RKO (cell line): ENCODE measurements around the gene CELSR1.
A peak's percentile ranks its signal among the peaks of the same experiment; 100 is the strongest.

Experiments used
- DNase-seq: peaks from one replicate; pipeline ENCODE4 v3.0.0-alpha.2; 2016; ENCODE audit warnings: low spot score

The CELSR1 gene

DNA sequence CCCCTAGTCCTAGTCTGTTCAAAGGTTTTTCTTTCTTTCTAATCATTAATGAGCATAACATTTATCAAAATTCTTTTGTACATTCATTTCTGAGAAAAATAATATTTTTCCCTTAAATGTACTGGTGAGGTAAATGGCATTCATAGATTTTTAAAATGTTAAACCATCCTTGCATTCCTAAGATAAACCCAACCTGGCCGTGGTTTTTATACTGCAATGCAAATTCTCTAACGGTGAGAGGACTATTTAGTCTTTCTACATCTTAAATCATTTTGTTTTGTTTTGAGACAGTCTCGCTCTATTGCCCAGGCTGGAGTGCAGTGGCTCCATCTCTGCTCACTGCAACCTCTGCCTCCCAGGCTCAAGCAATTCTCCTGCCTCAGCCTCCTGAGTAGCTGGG, 161.3 kb downstream of the CELSR1 start:
- DNase-seq: no peak

DNA sequence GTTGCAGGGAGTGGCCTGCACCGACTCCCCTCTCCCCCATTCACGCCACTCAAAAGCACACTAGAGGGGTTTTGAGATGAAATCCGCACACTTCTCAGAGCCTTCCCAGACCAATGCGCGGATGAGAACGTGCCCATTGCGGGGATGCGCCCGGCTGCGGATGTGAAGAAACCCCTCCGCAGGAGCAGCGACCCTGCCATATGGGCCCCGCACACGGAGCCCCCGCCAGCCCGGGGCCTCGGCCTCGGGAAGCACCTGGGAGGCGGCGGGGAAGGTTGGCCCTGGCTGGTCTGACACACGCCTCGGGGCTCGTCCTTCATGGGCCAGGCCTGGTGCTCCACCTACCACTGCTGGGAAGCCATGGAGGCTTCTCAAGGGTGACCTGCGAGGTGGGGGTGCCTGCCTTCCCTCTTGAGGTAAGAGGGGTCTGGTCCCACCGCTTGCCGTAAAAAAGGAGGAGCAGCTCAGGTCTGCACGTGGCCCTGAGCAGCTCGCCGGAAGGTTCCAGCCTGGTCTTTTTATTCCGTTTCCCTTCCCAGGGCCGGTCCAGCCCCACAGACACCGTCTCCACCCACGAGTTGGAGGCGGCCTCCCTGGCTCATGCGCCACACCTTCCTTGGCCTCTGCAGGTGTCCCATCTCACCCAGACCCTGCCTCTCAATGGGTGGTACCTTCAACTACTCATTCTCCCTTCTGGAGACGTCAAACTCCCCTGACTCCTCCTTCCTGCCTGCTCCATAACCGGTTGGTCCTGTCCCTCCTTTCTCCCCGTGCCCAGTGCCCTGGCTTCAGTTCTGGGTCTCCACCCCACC, 162.6 kb downstream of the CELSR1 start:
- no peak for DNase-seq

DNA sequence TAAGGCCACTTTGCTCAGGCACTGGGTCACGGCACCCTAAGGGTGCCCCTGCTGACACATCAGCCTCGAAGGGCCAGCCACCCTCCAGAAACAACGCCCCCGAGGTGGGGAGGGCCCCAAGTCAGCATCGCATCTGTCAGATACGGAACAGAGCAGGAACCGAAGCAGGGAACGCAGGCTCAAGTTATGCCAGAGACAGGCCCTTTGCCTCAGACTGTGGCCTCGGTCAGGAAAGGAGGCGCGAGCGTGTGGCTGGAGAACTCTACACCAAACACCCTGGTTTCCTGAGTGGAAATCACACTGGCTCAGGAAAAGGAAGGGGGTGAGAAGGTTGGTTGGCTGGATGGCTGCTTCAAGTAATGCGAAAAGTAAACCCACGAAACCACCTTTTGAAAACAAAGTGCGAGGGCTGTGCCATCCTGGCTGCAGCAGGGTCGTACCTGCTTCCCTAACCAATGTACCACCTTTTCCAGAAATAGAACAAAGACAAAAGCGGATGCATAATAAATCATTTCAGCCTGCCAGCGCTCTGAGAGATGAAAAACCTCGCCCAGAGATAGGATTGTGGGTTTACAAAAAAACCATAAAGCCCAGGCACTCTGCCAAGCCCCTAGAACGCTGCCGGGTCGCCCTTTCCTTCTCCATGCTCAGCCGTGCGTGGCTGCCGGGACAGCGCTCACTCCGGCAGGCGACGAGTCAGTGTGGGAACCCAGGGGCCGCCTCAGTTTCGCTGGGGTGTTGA, 163.3 kb downstream of the CELSR1 start:
- no peak for DNase-seq

DNA sequence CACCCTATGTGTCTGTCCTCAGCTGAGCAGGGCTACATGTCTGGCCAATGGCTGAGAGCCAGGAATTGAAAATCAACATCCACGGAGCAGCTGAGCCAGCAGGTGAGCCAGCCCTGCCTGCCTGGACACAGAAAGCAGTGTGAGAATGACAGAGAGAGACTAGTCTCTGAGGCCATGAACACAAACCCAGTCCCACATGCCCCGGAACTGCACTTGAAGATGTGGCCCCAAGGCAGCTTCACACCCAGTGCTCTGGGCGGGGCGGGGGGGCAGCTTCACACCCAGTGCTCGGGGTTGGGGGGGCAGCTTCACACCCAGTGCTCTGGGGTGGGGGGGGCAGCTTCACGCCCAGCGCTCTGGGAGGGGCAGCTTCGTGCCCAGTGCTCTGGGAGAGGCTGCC, 164.3 kb downstream of the CELSR1 start:
- DNase-seq: no peak

DNA sequence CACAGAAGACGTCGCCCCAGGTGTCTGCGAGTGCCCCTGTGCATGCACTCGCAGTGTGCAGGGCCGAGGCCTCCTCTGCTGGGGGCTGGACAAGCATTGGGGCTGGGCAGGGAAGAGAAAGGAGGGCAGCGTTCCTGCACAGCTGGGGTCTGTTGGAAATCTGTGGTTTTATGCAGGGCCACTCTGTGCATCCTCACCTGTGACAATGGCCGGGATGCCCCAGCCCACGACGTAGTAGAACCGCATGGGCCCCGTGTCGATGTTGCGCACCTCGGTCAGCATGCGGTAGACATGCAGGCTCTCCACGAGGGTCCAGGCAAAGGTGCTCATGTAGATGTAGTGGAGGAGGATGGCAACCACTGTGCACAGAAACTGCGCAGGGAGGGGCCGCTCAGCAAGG, 164.7 kb downstream of the CELSR1 start:
- no peak for DNase-seq

DNA sequence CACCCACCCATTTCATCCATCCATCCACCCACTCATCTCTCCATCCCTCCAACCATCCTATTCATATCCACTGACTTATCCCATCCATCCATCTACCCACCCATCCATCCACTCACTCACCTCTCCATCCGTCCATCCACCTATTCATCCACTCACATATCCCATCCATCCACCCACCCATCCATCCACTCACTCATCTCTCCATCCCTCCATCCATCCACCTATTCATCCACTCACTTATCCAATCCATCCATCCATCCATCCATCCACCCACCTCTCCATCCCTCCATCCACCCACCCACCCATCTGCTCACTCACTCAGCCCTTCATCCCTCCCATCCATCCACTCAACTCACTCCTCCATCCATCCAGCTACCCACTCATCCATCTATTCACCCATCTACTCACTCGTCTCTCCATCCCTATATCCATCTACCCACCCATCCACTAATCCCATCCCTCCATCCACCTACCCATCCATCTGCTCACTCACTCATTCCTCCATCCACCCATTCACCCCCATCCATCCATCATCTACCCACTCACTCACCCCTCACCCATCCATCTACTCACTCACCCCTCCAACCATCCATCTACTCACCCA, 165.7 kb downstream of the CELSR1 start:
- no peak for DNase-seq

DNA sequence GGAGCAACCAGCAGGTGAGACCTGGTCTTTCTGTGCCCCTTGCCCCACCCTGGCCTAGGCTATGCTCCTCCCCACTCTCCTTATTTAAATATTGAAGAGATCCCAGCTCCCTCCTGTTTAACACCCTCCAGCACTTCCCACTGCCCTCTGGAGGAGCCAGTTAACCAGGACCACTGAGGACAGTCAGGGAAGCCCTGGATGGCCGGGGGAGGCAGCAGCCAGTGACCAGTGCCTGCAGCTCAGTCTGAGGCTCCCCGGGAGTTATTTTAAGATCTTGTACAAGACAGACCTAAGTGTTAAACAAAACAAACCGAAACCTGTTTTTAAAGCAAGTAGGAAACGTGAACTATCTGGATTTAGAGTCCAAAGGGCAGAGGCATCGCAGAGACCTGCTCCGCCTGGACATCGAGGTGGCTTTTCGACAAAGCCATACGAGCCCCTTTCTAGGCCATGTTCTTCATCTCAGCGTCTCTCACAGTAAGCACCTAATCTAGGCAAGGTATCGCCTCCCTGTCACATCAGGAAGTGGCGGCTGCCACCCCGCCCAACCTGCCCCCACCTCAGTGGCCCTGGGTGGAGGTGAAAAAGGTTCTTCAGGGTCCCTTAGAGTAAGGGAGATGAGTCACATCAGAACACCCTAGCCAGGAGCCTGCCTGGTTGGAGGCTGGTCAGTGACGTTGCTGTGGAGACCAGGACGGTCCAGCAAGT, 166.7 kb downstream of the CELSR1 start:
- no peak for DNase-seq

DNA sequence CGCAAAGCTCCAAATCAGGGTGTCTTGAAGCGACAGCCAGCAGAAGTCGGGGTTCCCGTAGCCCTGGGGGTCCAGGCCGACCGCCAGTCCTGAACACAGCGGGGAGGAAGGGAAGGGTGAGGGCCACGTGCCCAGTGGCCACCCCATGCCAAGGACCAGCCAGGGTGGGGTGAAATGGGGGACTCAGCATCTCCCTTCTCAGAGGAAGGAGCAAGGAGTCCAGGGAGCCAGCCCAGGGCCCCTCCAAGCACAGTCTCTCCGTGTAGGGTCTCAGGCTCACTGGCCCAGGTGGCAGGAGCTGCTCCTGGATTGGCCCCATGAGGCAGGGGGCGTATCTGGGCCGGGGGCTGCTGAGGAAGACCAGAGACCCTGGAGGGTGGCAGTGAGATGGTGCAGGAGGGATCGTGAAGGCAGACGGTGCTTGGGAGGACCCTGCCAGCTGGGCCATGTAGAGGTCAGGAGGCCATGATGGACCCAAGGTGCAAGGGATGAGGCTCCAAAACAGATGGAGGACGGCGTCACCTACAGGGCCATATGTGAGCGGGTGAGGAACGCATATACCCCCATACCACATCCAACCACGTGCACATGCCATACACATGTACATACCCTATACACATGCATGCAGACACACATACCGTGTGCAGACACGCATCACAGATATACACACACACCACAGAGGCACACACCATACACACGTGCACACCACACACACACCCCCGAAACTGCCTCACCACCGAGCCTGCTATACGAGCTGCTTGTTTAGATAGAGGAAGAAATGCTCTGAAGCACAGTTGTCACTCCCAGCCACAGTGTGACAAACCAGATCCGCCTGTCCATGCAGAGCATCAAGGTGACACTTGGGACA, 167.5 kb downstream of the CELSR1 start:
- DNase-seq: no peak

DNA sequence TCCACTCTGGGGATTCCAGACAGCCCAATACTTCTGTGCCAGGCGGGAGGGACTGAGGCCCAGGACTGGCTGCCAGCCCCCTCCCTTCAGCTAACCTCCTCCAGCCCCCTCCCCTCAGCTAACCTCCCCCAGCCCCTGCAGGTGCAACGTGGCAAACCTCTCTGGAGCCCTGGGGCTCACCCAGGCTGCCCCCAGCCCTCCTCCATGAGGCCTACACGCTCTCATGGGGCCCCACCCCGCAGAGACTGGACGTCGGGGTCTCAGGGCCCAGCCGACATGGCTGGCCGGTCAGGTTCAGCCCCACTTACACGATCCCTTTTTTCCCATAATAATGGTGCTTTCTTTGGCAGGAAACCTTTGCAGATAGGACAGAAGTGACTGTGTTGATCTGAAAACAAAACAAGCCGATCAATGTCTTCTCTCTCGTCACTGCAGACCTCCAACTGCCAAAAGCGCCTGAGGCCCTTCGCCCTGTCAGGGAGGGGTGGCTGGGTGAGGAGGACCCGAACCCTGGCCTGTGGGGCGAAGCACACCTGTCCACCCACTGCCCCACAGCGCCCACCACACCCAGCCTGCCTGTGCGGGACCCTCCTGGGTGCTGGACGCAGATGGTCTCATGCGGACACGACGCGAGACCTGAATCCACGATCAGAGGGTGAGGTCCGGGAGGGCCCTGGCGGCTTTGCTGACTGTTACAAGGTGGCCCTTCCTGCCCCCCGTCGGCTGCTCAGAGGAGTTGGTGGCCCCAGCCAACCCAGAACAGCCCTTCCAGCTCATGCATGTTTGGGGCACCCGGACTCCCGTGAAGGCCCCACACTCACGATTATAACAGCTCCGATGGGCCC, 168.3 kb downstream of the CELSR1 start:
- no peak for DNase-seq

DNA sequence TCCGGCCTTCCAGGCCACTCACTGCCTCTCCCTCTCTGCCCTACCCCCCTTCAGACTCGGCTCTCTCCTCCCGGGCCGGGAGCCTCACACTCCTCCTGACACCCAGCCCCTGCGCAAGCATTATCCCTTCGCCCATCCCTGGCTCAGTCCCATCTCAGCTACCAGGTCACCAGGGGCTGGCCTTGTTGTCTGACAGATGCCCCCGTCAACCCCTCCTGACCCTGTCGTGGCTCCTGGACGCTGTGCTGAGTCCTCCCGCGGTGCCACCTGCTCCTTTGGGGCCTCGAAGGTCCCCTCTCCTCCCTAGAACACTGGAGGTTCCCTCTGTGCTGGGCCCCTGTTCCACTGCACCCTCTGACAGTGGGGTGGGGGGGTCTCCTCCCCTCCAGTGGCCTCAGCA, 169.0 kb downstream of the CELSR1 start:
- DNase-seq: no peak

DNA sequence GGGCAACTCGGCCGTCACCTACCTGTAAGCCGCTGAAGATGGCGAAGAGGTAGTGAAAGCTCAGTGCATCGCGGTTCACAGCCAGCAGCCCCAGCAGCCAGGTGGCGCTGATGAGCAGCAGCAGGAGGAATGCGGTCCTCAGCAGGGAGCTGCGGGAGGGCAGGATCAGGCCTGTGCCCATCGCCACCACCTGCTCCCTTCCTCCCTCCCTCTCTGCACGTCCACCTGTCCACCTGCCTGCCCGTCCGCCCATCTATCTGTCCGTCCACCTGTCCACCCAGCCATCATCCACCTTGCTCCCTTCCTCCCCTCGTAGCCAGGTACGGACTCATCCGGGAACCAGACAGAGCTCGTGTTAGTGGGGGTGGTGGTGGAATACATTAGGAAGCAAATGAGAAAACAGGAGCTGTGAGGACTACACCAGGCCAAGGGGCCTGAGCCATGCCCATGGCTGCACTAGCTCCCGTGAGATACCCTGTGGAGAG, 169.7 kb downstream of the CELSR1 start:
- peak; percentile 36 for DNase-seq

DNA sequence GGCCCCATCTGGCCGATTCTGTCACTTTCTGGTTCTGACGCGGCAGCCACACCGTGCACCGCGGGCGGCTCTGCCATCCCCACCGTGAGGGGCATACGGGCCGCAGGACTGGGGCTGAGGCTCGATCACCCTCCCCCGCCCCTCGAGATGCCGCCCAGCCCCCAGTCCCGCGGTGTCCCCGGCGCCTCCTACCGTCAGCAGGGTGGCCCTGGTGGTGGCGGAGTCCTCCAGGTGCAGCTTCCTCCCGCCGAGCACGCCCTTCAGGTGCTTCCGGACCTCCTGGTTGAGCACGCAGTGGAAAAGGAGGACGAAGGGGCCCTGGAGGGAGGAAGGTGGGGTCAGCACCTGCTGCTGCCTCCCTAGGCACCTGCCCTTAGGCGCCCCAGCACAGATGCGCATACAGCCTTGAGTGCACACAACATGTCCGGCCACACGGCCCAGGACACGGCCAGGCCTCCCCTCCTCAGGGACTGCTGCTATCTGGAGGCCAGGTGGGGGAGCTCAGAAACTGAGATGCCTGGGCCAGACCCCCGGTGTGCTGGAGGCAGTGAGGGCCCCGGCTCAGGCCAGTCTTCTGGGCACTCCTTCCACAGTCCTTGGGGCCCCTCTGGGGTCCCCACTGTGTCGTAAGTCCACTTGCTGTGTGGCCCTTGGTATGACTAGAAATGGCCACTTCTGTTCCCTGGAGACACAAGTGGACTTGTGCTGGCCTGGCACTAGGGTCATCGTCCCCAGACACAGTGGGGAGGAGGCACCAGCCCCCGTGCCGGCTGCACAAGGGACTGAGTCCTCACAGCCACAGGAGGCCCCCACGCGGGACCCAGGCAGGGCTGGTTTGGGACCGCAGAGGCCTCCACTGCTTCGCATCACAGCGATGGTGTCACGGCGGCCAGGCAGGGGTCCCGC, 170.4 kb downstream of the CELSR1 start:
- DNase-seq: no peak

DNA sequence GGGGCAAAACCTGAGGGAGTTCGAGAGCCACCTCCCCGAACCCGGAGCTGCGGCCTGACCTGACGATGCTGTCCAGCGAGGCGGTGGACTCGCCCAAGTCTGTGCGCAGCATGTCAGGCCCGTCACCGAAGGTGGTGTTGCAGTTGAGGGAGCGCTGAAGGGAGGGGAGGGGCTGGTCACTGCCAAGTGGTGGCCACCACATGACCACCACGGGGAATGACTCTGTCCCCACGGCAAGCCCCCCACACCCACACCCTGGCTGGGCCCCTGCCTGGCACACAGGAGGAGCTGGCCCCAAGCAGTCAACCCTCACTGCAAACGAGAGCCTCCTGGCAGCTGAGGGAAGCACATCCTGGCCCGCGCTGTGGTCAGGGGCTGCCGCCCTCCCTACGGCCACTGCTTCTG, 171.1 kb downstream of the CELSR1 start:
- no peak for DNase-seq

DNA sequence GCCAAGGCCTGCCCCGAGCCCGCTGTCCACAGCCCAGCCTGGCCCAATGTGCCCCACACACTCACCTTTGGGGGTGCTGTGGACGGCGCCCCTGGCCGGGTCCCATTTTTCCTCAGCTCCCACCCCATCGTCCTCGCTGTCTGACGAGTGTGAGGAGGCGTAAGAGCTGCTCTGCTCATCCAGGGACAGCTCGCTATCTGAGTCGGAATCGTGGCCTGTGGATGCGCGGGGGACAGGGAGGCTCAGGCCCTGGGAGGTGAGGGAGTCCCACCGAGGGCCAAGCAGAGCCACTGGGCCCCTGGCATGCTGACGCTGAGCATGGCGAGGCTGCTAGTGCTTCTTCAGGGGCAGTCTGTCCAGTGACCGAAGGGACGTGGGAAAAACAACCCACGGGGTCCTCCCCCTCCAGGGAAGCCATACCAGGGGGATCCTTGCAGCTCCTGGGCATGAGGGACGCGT, 172.2 kb downstream of the CELSR1 start:
- no peak for DNase-seq

DNA sequence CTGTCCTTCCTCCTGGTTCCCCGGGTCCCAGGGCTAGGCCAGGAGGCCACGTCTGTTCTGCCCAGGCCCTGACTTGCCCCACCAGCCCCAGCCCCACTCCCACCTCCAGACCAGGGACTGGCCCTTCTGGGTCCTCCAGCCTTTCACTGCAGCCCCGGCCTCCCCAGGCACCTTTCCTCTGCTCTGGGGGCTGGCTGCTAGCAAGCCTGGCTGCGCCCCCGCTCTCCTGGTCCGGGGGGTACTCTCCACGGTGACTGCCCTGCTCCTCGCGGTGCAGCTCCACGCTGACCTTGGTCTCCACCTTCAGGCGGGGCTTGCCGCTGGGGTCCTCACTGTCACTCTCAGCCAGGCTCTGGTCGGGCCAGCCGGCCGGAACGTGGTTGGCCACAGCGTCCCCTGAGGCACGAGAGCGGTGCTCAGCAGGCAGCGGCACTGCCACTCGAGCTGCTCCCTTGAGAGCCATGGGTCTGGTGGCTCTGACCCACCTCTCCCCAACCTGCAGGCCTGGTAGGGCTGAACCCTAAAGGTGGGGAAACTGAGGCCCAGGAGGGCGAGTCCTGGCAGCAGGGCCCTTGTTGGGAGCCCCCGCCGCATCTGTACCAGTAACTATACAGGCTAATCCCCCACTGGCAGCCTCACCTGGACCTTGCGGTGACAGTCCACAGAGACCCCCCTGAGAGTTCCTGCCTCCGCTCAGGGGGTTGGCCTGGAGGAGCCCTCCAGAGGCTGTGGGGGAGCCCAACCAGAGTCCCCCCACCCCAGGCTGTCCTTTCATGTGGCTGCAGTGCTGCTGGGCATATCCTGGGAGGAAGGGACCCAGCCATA, 172.9 kb downstream of the CELSR1 start:
- no peak for DNase-seq

DNA sequence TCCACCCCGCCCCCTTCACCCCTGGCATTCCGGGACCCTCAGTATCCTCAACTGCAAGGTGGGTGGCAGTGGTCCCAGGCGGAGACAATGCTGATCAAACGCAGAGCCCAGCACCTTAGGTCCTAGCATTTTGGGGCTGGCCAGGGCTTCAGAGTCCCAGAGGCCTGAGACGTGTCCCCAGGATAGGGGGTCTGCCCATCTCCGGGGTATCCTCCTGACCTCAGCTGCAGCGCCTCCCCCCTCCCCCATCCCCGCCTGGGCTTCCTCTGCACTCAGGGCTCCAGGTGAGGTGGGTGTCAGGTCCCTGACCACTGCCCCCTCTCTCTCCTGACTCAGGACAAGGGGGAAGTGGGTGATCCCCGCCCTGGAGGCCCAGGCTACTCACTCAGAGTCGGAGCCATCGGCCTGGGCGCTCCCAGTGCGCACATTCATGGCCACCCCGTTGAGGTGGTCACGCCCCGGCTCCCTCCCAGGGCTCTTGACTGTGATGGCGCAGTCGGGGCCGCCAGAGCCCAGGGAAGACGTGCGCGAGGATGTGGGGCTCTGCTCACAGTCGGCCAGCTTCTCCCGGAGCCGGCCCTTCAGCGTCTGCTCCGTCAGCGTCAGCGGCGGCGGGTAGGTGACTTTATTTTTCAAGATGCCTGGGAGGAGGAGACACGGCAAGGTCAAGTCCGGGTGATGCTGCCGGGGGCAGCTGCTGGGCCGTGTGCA, 173.7 kb downstream of the CELSR1 start:
- no peak for DNase-seq

DNA sequence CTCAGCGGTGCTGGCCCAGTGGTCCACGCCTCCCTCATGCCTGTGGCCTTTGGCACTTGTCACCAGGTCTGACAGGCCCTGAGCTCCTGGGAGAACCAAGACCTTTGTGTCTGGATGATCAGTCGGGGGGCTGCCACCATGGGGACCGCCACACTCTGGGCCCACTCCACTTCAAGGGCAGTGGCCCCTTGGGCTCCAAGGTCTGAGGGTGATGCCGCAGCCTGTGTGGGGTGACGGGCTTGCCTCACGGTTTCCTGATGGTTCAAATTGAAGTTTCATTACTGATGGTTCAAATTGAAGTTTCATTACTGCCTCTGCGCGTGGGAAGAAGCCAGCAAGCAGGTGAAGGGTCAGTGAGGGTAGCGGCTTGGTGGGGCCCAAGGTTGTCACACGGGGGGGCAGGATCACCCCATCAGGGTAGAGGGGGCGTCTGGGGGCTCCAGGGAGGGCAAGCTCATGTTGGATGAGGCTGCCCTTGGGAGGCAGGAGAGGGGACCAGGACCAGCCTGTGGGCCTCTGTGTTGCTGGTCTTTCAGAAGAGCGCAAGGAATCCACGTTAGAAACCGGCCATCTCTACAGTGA, 174.4 kb downstream of the CELSR1 start:
- no peak for DNase-seq
